GM12878 (cell line): ENCODE measurements around the gene KCTD2. TPM values are rescaled to one million over a fixed set of nuclear protein-coding genes. Genes with fewer than 3 reads are reported as not detected.

ENCODE experiments used
- ATAC-seq: fragments of 200-7000 bp; cut with Tn5 transposase; 3 replicates; pipeline ENCODE4 v1.9.1; 2020; ENCODE audit warnings: mild to moderate bottlenecking, moderate library complexity
- BruUV-seq: library from RNA; stranded (reverse); fragments of 400-500 nt; replicated peaks from 2 replicates; lab custom pipeline; 2021; lab: Mats Ljungman, UMichigan
- CTCF ChIA-PET: fragments of 300-600 bp; sonication (Branson Sonifier 250); formaldehyde crosslinking; extraction: SDS; loops from one replicate; lab custom pipeline; 2021; ENCODE audit warnings: inconsistent platforms; lab: Yijun Ruan, JAX
- POLR2A ChIA-PET: fragments of 350-600 bp; formaldehyde crosslinking; extraction: SDS; loops from one replicate; lab custom pipeline; 2021; ENCODE audit warnings: inconsistent platforms; lab: Charles Lee
- RAD21 ChIA-PET: fragments of 300-600 bp; sonication (Branson Sonifier 250); formaldehyde crosslinking; loops from one replicate; lab custom pipeline; 2023; ENCODE audit warnings: antibody characterized with exemption; ENCODE audit not compliant: unreplicated experiment; lab: Charles Lee
- SMC1A ChIA-PET: fragments of 300-600 bp; sonication (Branson Sonifier 250); formaldehyde crosslinking; loops from one replicate; lab custom pipeline; 2023; ENCODE audit not compliant: unreplicated experiment, uncharacterized antibody; lab: Charles Lee
- DNase-seq: peaks from one replicate; pipeline ENCODE4 v3.0.0-alpha.2; 2011; ENCODE audit warnings: low read depth, low spot score
- FAIRE-seq: peaks from 3 replicates; lab custom pipeline; 2011; peaks lifted over from hg19 to GRCh38; lab: Jason Lieb, UNC
- H2AFZ ChIP-seq: 2 replicates; pipeline ENCODE4 v1.6.0; 2011; ENCODE audit warnings: low read depth, low read length, control low read depth; ENCODE audit not compliant: control insufficient read depth
- H3K27ac ChIP-seq: 2 replicates; pipeline ENCODE4 v1.5.1; 2011; ENCODE audit warnings: control low read depth; ENCODE audit not compliant: control insufficient read depth, insufficient read depth
- H3K27me3 ChIP-seq, 2 experiments: replicated peaks in 1 of 2; 2 replicates each; pipeline versions ENCODE4 v1.6.0 to v1.6.1; 2011; ENCODE audit warnings: low read length in 1 of 2; ENCODE audit not compliant: control insufficient read depth in 2 of 2, insufficient read depth in 2 of 2
- H3K36me3 ChIP-seq, 2 experiments: 2 replicates each; pipeline ENCODE4 v1.5.1; 2011; ENCODE audit warnings: low read length in 1 of 2; ENCODE audit not compliant: control insufficient read depth in 2 of 2, insufficient read depth in 2 of 2
- H3K4me1 ChIP-seq: 2 replicates; pipeline ENCODE4 v1.6.1; 2011; ENCODE audit warnings: mild to moderate bottlenecking, low read length, moderate library complexity, mixed read lengths; ENCODE audit not compliant: control insufficient read depth, insufficient read depth
- H3K4me2 ChIP-seq: 2 replicates; pipeline ENCODE4 v1.6.0; 2011; ENCODE audit warnings: control low read depth; ENCODE audit not compliant: control insufficient read depth, insufficient read depth
- H3K4me3 ChIP-seq: fragments of 200-600 bp; sonication (generic); 2 replicates; pipeline ENCODE4 v1.5.1; 2016
- H3K79me2 ChIP-seq: 2 replicates; pipeline ENCODE4 v1.6.0; 2011; ENCODE audit warnings: low read length; ENCODE audit not compliant: control insufficient read depth, insufficient read depth
- H3K9ac ChIP-seq: 2 replicates; pipeline ENCODE4 v1.8.0; 2011; ENCODE audit warnings: low read length, control low read depth, mixed read lengths; ENCODE audit not compliant: control insufficient read depth, insufficient read depth
- H3K9me3 ChIP-seq: replicated peaks from 3 replicates; pipeline ENCODE4 v1.5.1; 2011; ENCODE audit warnings: mild to moderate bottlenecking, low read length; ENCODE audit not compliant: control insufficient read depth, insufficient read depth
- H4K20me1 ChIP-seq: 2 replicates; pipeline ENCODE4 v1.6.0; 2011; ENCODE audit not compliant: control insufficient read depth, insufficient read depth
- ASH2L ChIP-seq: fragments of 300-600, 200-600 bp; sonication (generic); IDR thresholded peaks from 2 replicates; pipeline ENCODE4 v1.6.1; 2017; ENCODE audit warnings: low read depth, mild to moderate bottlenecking, borderline replicate concordance
- CBX3 ChIP-seq: fragments of 200-600 bp; sonication (generic); IDR thresholded peaks from 2 replicates; pipeline ENCODE4 v1.6.1; 2016; ENCODE audit warnings: low read depth, borderline replicate concordance
- CBX5 ChIP-seq: sonication (generic); IDR thresholded peaks from 2 replicates; pipeline ENCODE4 v1.6.1; 2016; ENCODE audit warnings: low read depth, moderate library complexity, mild to moderate bottlenecking, inconsistent platforms
- CHD1 ChIP-seq: IDR thresholded peaks from 2 replicates; pipeline ENCODE4 v1.6.1; 2012; ENCODE audit warnings: low read depth, low read length, improper control_type of control experiment
- KAT2A ChIP-seq: conservative IDR thresholded peaks from 2 replicates; pipeline ENCODE4 v1.6.1; 2011; ENCODE audit warnings: low read depth, low read length; ENCODE audit not compliant: control insufficient read depth
- MYB ChIP-seq: fragments of 150-350 bp; IDR thresholded peaks from 2 replicates; pipeline ENCODE4 v1.6.1; 2014; ENCODE audit warnings: mild to moderate bottlenecking, low read depth, low read length, borderline replicate concordance
- NFXL1 ChIP-seq: fragments of 450-650 bp; IDR thresholded peaks from 2 replicates; pipeline ENCODE4 v1.6.1; 2017; ENCODE audit warnings: antibody characterized with exemption, mild to moderate bottlenecking, borderline replicate concordance
- PAX8 ChIP-seq: fragments of 450-650 bp; IDR thresholded peaks from 2 replicates; pipeline ENCODE4 v1.6.1; 2017; ENCODE audit warnings: mild to moderate bottlenecking, moderate library complexity
- POLR2AphosphoS2 ChIP-seq: IDR thresholded peaks from 2 replicates; pipeline ENCODE4 v1.6.1; 2011; ENCODE audit warnings: low read depth, mild to moderate bottlenecking, low read length, improper control_type of control experiment, moderate library complexity
- RELA ChIP-seq: fragments of 450-650 bp; IDR thresholded peaks from 2 replicates; pipeline ENCODE4 v1.8.0; 2014; ENCODE audit warnings: borderline replicate concordance; ENCODE audit not compliant: partially characterized antibody
- SREBF1 ChIP-seq: IDR thresholded peaks from 2 replicates; pipeline ENCODE4 v1.6.1; 2012; ENCODE audit warnings: mild to moderate bottlenecking, low read length
- SREBF2 ChIP-seq: IDR thresholded peaks from 2 replicates; pipeline ENCODE4 v1.6.1; 2012; ENCODE audit warnings: mild to moderate bottlenecking, low read length
- ZBTB11 ChIP-seq: fragments of 450-650 bp; formaldehyde crosslinking; IDR thresholded peaks from 2 replicates; pipeline ENCODE4 v1.5.0; 2022; ENCODE audit warnings: mild to moderate bottlenecking, missing genetic modification characterization
- WGBS: methylation state at CpG from one replicate; pipeline ENCODE4 v1.1.6; 2016; ENCODE audit warnings: low lambda C conversion rate; ENCODE audit not compliant: insufficient replicate concordance, insufficient coverage; ENCODE audit errors: missing lambda C conversion rate; 5-methylcytosine and 5-hydroxymethylcytosine counted together
- in situ Hi-C: fragments of 300-500 bp; cut with MboI; formaldehyde crosslinking; loops from 9 replicates; pipeline ENCODE4 v1.14.3; 2018; ENCODE audit warnings: mixed read lengths
- intact Hi-C: fragments of 100-400 bp; cut with micrococcal nuclease; formaldehyde crosslinking; loops from one replicate; pipeline ENCODE4 v1.14.2; 2022; ENCODE audit not compliant: unreplicated experiment
- polyA plus RNA-seq, 11 experiments: library from polyadenylated mRNA; depleted of rRNA in 4 of 11; unstranded in 6 of 11; stranded (reverse) in 5 of 11; fragments of >200 nt; fragmentation: Nextera tagmentation in 4 of 11; fragmentation: Illumina TruSeq in 1 of 11; extraction: Ambion mirVana in 4 of 11; extraction: Trizol in 1 of 11; gene quantifications; 1 replicate in 1 of 11; 2 replicates in 10 of 11; pipeline versions ENCODE4 v1.2.1 to v1.2.3, GENCODE V29; 2011 to 2016; ENCODE audit warnings: inconsistent platforms in 2 of 11, missing spikeins in 2 of 11, low read depth in 1 of 11
- total RNA-seq, 4 experiments: library from RNA; depleted of rRNA in 3 of 4; stranded (reverse); fragments of >200 nt in 3 of 4; fragmentation: Illumina TruSeq in 1 of 4; extraction: Trizol in 1 of 4; gene quantifications; 2 replicates each; pipeline versions ENCODE4 v1.2.1 to v1.2.3, GENCODE V29; 2013 to 2021

KCTD2 gene
- total and polyA plus RNA-seq, 10 of the 15 experiments (the other 5 are each of a cell fraction or from before 2014, with no cell fraction given) = 1.5 to 27.5 (median 13.7) TPM

- in situ Hi-C loops = no loop called here
- TF ChIP-seq KAT2A = no peak
- no peak for TF ChIP-seq ZBTB11
- no peak for TF ChIP-seq ASH2L
- TF ChIP-seq POLR2AphosphoS2 = no peak
- no peak for TF ChIP-seq CHD1
- TF ChIP-seq SREBF1 = no peak
- no peak for TF ChIP-seq SREBF2
- no peak for TF ChIP-seq CBX3
- no peak for TF ChIP-seq MYB
- no peak for TF ChIP-seq NFXL1
- TF ChIP-seq RELA = no peak
- TF ChIP-seq PAX8 = no peak
- no peak for TF ChIP-seq CBX5
- 83% methylated on average over 8 of the region's 8 CpGs for WGBS
- Histone ChIP-seq H3K9me3 (no peaks in the 10 kb centered on the region; the same call in 2 of the 3 replicates), H4K20me1 (no peaks in the 10 kb centered on the region), H3K27ac (no peak overlapping the region), H3K4me2 (no peak overlapping the region), H2AFZ (no peak overlapping the region), H3K27me3 (no peaks in the 10 kb centered on the region), H3K79me2 (no peaks in the 10 kb centered on the region), H3K4me3 (no peak overlapping the region), H3K4me1 (0 out of 2 replicates have a peak, but pooled peaks cover 4% of the 10 kb centered on the region), H3K36me3 (no peaks in the 10 kb centered on the region), H3K9ac (no peak overlapping the region)
- CTCF ChIA-PET = interaction anchor here (0.9 to 5.3 kb wide), 2 partner anchors 11 to 69 kb away, joined by 3 to 37 read pairs; no protein-coding TSS in a partner anchor
- FAIRE-seq (no peak), DNase-seq (no peak), ATAC-seq (no peak)
- RAD21 ChIA-PET = no interaction called here
- SMC1A ChIA-PET = interaction anchor here (0.6 to 1.2 kb wide), 2 partner anchors 16 to 18 kb away, joined by 3 to 4 read pairs; partner anchors contain the start of gene MRPL58
- POLR2A ChIA-PET = no interaction called here
- no TSS peak for BruUV-seq
- intact Hi-C loops = loop anchor here (5.0 to 10.0 kb wide), 2 partner anchors 65 to 152 kb away; partner anchors contain the start of gene SUMO2
These were observed 16.9 kb upstream of the KCTD2 start for GRCh38 chr17:75030161-75030560.
